ENCODE results near the gene ZNF808.
"Not testable (repeated sequence)": the region's sequence is repeated elsewhere in the genome, so short reads cannot be mapped to it uniquely, and the experiment has no call there.

- TF ChIP-seq POLR2A (IDR thresholded peaks at IDR 0.05; ENCODE audit: low read length); GATA1 (IDR thresholded peaks at IDR 0.05; ENCODE audit: low read depth, low read length): not testable (repeated sequence)
Observed at GRCh38 chr19:52484111-52484743, 43.2 kb upstream of the ZNF808 start.
